H9 (cell line): Measurements from ENCODE around the gene SLC6A15. TPM values are rescaled to one million over a fixed set of nuclear protein-coding genes. Genes with fewer than 3 reads are reported as not detected.

Experiments
- DNase-seq: peaks from one replicate; pipeline ENCODE4 v3.0.0-alpha.2; 2017
- H2AFZ ChIP-seq: one replicate; pipeline ENCODE4 v1.6.1; 2013; ENCODE audit warnings: mild to moderate bottlenecking, low read length, control low read depth, moderate library complexity
- H2AK5ac ChIP-seq: 2 replicates; pipeline ENCODE4 v1.6.1; 2013; ENCODE audit warnings: low read length, control low read depth, mixed read lengths; ENCODE audit not compliant: insufficient read length
- H2BK120ac ChIP-seq: one replicate; pipeline ENCODE4 v1.6.1; 2013; ENCODE audit warnings: low read depth, mild to moderate bottlenecking, low read length, control low read depth, inconsistent platforms; ENCODE audit not compliant: poor library complexity, severe bottlenecking
- H2BK12ac ChIP-seq: 2 replicates; pipeline ENCODE4 v1.6.1; 2013; ENCODE audit warnings: low read length, control low read depth, mixed read lengths, low read depth; ENCODE audit not compliant: insufficient read length
- H2BK15ac ChIP-seq: 2 replicates; pipeline ENCODE4 v1.6.1; 2013; ENCODE audit warnings: low read depth, low read length, control low read depth
- H2BK20ac ChIP-seq: one replicate; pipeline ENCODE4 v1.6.1; 2013; ENCODE audit warnings: low read depth, mild to moderate bottlenecking, low read length, control low read depth, inconsistent platforms; ENCODE audit not compliant: poor library complexity, severe bottlenecking
- H2BK5ac ChIP-seq: 2 replicates; pipeline ENCODE4 v1.6.1; 2013; ENCODE audit warnings: low read length, control low read depth, mixed read lengths; ENCODE audit not compliant: insufficient read length
- H3K14ac ChIP-seq: 2 replicates; pipeline ENCODE4 v1.6.1; 2013; ENCODE audit warnings: low read length, control low read depth; ENCODE audit not compliant: insufficient read depth
- H3K18ac ChIP-seq: 2 replicates; pipeline ENCODE4 v1.6.1; 2013; ENCODE audit warnings: low read depth, mild to moderate bottlenecking, mixed read lengths, low read length, control low read depth; ENCODE audit not compliant: insufficient read length
- H3K23ac ChIP-seq: 2 replicates; pipeline ENCODE4 v1.6.1; 2013; ENCODE audit warnings: low read length, control low read depth, mixed read lengths, low read depth; ENCODE audit not compliant: insufficient read length
- H3K23me2 ChIP-seq: 2 replicates; pipeline ENCODE4 v1.6.1; 2013; ENCODE audit warnings: low read depth, mild to moderate bottlenecking, mixed read lengths, low read length, control low read depth; ENCODE audit not compliant: insufficient read length, poor library complexity, severe bottlenecking
- H3K27ac ChIP-seq: 2 replicates; pipeline ENCODE4 v1.5.1; 2013; ENCODE audit warnings: low read length, control low read depth, mixed read lengths, low read depth; ENCODE audit not compliant: insufficient read length
- H3K27me3 ChIP-seq: 2 replicates; pipeline ENCODE4 v1.6.1; 2013; ENCODE audit warnings: low read length, control low read depth, inconsistent platforms; ENCODE audit not compliant: insufficient read depth
- H3K4ac ChIP-seq: 2 replicates; pipeline ENCODE4 v1.6.1; 2013; ENCODE audit warnings: low read depth, mild to moderate bottlenecking, control low read depth, inconsistent platforms, low read length, moderate library complexity
- H3K4me1 ChIP-seq: 2 replicates; pipeline ENCODE4 v1.6.1; 2013; ENCODE audit warnings: low read length, control low read depth, inconsistent platforms; ENCODE audit not compliant: insufficient read depth
- H3K4me2 ChIP-seq: 2 replicates; pipeline ENCODE4 v1.6.1; 2013; ENCODE audit warnings: low read length, control low read depth, mixed read lengths; ENCODE audit not compliant: insufficient read length, insufficient read depth
- H3K56ac ChIP-seq: 2 replicates; pipeline ENCODE4 v1.6.1; 2013; ENCODE audit warnings: low read depth, mild to moderate bottlenecking, mixed read lengths, low read length, control low read depth; ENCODE audit not compliant: insufficient read length
- H3K79me1 ChIP-seq: 2 replicates; pipeline ENCODE4 v1.6.1; 2013; ENCODE audit warnings: low read depth, mild to moderate bottlenecking, moderate library complexity, low read length, control low read depth, inconsistent platforms; ENCODE audit not compliant: insufficient read depth, poor library complexity, severe bottlenecking
- H3K79me2 ChIP-seq: 2 replicates; pipeline ENCODE4 v1.6.1; 2013; ENCODE audit warnings: low read length, control low read depth, inconsistent platforms; ENCODE audit not compliant: insufficient read depth
- H3K9ac ChIP-seq: 2 replicates; pipeline ENCODE4 v1.6.1; 2013; ENCODE audit warnings: low read length, control low read depth, mixed read lengths; ENCODE audit not compliant: insufficient read length; ENCODE audit errors: extremely low read depth
- H3K9me3 ChIP-seq: one replicate; pipeline ENCODE4 v1.6.1; 2013; ENCODE audit warnings: low read depth, low read length, inconsistent platforms; ENCODE audit not compliant: control insufficient read depth
- H3T11ph ChIP-seq: one replicate; pipeline ENCODE4 v1.6.1; 2013; ENCODE audit warnings: mild to moderate bottlenecking, low read length, control low read depth, inconsistent platforms
- H4K20me1 ChIP-seq: one replicate; pipeline ENCODE4 v1.6.1; 2013; ENCODE audit not compliant: control insufficient read depth, insufficient read length, insufficient read depth
- H4K5ac ChIP-seq: 2 replicates; pipeline ENCODE4 v1.6.1; 2013; ENCODE audit warnings: low read depth, mild to moderate bottlenecking, mixed read lengths, low read length, control low read depth; ENCODE audit not compliant: insufficient read length
- H4K8ac ChIP-seq: replicated peaks from 2 replicates; pipeline ENCODE4 v1.6.1; 2013; ENCODE audit warnings: low read length, control low read depth, mixed read lengths, low read depth; ENCODE audit not compliant: insufficient read length
- H4K91ac ChIP-seq: 2 replicates; pipeline ENCODE4 v1.6.1; 2013; ENCODE audit warnings: low read depth, mild to moderate bottlenecking, moderate library complexity, mixed read lengths, low read length, control low read depth; ENCODE audit not compliant: insufficient read length
- H3K27ac Mint-ChIP-seq, 3 experiments: 2 replicates in 2 of 3; 3 replicates in 1 of 3; pipeline ENCODE4 v1.8.0; 2020 to 2021; ENCODE audit warnings: mixed read lengths in 3 of 3, mild to moderate bottlenecking in 1 of 3, moderate library complexity in 1 of 3
- H3K27me3 Mint-ChIP-seq: 2 replicates; pipeline ENCODE4 v1.8.0; 2021; ENCODE audit warnings: low read depth, mild to moderate bottlenecking, moderate library complexity, mixed read lengths
- H3K36me3 Mint-ChIP-seq, 3 experiments: 2 replicates in 2 of 3; 3 replicates in 1 of 3; pipeline ENCODE4 v1.8.0; 2020 to 2021; ENCODE audit warnings: low read depth in 3 of 3, mixed read lengths in 3 of 3; ENCODE audit not compliant: insufficient read depth in 1 of 3
- H3K4me1 Mint-ChIP-seq, 2 experiments: 2 replicates each; pipeline ENCODE4 v1.8.0; 2020; ENCODE audit warnings: mixed read lengths in 2 of 2
- H3K4me3 Mint-ChIP-seq, 2 experiments: 2 replicates in 1 of 2; 3 replicates in 1 of 2; pipeline ENCODE4 v1.8.0; 2020 to 2021; ENCODE audit warnings: mild to moderate bottlenecking in 2 of 2, mixed read lengths in 2 of 2, moderate library complexity in 1 of 2
- H3K9me3 Mint-ChIP-seq, 2 experiments: 2 replicates in 1 of 2; 3 replicates in 1 of 2; pipeline ENCODE4 v1.8.0; 2020; ENCODE audit warnings: mild to moderate bottlenecking in 2 of 2, mixed read lengths in 2 of 2, moderate library complexity in 1 of 2
- WGBS: extraction: QIAGEN DNeasy Blood & Tissue Kit; methylation state at CpG from one replicate; pipeline ENCODE4 v1.1.7; 2013; ENCODE audit warnings: missing lambda C conversion rate, low lambda C conversion rate, mixed read lengths; ENCODE audit not compliant: insufficient read length; ENCODE audit errors: extremely low coverage; 5-methylcytosine and 5-hydroxymethylcytosine counted together
- total RNA-seq: library from RNA; stranded (reverse); gene quantifications from 2 replicates; pipeline ENCODE4 v1.2.1, GENCODE V29; 2021
- TF ChIP-seq, protein P1 (sequence below): fragments of 200-600 bp; sonication (generic); conservative IDR thresholded peaks from 3 replicates; pipeline ENCODE4 v1.8.0; 2021; ENCODE audit warnings: antibody characterized with exemption, mild to moderate bottlenecking

The SLC6A15 gene
- total RNA-seq, 1 experiment from 2014 or later: 12.9 TPM

DNA sequence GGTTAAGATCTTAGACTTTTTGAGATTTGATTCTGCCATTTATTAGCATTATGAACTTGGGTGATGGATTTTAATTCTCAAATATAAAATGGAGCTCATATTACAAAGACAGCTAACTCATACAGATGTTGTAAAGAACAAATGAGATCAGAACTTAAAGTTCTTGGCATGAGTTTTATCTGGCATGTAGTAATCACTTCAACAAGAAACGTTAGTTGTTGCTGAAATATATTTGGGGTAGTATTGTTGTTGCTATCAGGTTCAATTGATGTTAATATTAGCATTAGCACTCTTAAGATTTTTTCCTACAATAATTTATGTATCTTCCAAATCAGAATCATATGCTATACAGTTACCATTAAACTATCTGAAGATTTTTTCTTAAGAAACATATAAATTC is 71.0 kb downstream of the SLC6A15 start:
- no peaks in the 10 kb centered on the region for H3K36me3 Mint-ChIP-seq
- Histone ChIP-seq H3K9me3 (no peaks in the 10 kb centered on the region), H3K56ac (no peak overlapping the region), H3K4ac (no peak overlapping the region), H4K5ac (no peak overlapping the region), H2BK120ac (no peak overlapping the region), H3K27me3 (no peaks in the 10 kb centered on the region), H3T11ph (no peak overlapping the region), H2AFZ (no peak overlapping the region), H3K79me1 (no peaks in the 10 kb centered on the region), H3K79me2 (no peaks in the 10 kb centered on the region), H2BK15ac (no peak overlapping the region), H2BK20ac (no peak overlapping the region), H3K23ac (no peak overlapping the region), H2AK5ac (no peak overlapping the region), H3K9ac (no peak overlapping the region), H3K4me2 (no peak overlapping the region), H2BK12ac (no peak overlapping the region), H3K23me2 (no peaks in the 10 kb centered on the region), H3K27ac (no peak overlapping the region), H3K18ac (no peak overlapping the region), H4K91ac (no peak overlapping the region), H3K14ac (no peak overlapping the region), H2BK5ac (no peak overlapping the region), H3K4me1 (no peaks in the 10 kb centered on the region), H4K20me1 (no peaks in the 10 kb centered on the region), H4K8ac (no peak overlapping the region)
- H3K27me3 Mint-ChIP-seq: no peaks in the 10 kb centered on the region
- TF ChIP-seq, protein P1, sequence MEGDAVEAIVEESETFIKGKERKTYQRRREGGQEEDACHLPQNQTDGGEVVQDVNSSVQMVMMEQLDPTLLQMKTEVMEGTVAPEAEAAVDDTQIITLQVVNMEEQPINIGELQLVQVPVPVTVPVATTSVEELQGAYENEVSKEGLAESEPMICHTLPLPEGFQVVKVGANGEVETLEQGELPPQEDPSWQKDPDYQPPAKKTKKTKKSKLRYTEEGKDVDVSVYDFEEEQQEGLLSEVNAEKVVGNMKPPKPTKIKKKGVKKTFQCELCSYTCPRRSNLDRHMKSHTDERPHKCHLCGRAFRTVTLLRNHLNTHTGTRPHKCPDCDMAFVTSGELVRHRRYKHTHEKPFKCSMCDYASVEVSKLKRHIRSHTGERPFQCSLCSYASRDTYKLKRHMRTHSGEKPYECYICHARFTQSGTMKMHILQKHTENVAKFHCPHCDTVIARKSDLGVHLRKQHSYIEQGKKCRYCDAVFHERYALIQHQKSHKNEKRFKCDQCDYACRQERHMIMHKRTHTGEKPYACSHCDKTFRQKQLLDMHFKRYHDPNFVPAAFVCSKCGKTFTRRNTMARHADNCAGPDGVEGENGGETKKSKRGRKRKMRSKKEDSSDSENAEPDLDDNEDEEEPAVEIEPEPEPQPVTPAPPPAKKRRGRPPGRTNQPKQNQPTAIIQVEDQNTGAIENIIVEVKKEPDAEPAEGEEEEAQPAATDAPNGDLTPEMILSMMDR: no peak
- WGBS: no CpG with 5 or more reads among the region's 1 CpG
- H3K4me1 Mint-ChIP-seq: no peaks in the 10 kb centered on the region; a peak in 1 of 4 replicates
- H3K9me3 Mint-ChIP-seq: no peaks in the 10 kb centered on the region
- DNase-seq: no peak
- no peak overlapping the region for H3K4me3 Mint-ChIP-seq
- H3K27ac Mint-ChIP-seq: no peak overlapping the region
